ENCODE measurements around the gene TBC1D22A. TPM values are rescaled to one million over a fixed set of nuclear protein-coding genes. Genes with fewer than 3 reads are reported as not detected.

TBC1D22A gene
- total RNA-seq, 1 experiment from 2014 or later, result 27.6 TPM

DNA sequence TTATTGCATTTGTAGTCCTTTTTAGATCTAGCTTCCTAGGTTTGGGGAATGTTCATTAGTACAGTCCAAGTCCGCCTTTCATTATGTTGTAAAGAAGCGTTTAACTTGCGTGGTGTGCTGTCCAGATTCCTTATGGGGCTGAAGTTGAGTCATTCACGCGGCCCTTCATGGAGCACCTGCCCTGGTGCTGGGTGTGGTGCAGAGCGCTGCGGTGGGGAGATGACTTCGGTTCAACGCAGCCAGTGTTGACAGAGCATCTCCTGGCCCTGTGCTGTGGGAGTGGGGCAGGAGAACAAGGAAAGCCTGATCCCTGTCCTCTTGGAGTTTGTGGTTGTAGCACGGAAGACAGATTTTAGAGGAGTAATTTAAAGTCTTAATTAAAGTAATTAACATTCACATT lies 152.0 kb downstream of the TBC1D22A start:
- H3K27me3 Mint-ChIP-seq (ENCODE audit: unreplicated experiment), result no peaks in the 10 kb centered on the region
- no peak overlapping the region for H3K27ac Mint-ChIP-seq (ENCODE audit: unreplicated experiment)
- no TSS peak for BruUV-seq (replicated peaks)
- intact Hi-C loops (cut with micrococcal nuclease; ENCODE audit: unreplicated experiment), result no loop called here
- no peak overlapping the region for H3K4me3 Mint-ChIP-seq (ENCODE audit: low read depth, unreplicated experiment)
- TF ChIP-seq, protein P1, sequence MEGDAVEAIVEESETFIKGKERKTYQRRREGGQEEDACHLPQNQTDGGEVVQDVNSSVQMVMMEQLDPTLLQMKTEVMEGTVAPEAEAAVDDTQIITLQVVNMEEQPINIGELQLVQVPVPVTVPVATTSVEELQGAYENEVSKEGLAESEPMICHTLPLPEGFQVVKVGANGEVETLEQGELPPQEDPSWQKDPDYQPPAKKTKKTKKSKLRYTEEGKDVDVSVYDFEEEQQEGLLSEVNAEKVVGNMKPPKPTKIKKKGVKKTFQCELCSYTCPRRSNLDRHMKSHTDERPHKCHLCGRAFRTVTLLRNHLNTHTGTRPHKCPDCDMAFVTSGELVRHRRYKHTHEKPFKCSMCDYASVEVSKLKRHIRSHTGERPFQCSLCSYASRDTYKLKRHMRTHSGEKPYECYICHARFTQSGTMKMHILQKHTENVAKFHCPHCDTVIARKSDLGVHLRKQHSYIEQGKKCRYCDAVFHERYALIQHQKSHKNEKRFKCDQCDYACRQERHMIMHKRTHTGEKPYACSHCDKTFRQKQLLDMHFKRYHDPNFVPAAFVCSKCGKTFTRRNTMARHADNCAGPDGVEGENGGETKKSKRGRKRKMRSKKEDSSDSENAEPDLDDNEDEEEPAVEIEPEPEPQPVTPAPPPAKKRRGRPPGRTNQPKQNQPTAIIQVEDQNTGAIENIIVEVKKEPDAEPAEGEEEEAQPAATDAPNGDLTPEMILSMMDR (IDR thresholded peaks at IDR 0.05; ENCODE audit: unreplicated experiment), result no peak
- CTCF ChIA-PET, result no interaction called here
- no peaks in the 10 kb centered on the region for H3K9me3 Mint-ChIP-seq (ENCODE audit: low read depth, unreplicated experiment)
- no peak for DNase-seq
- peaks cover 4% of the 10 kb centered on the region for H3K36me3 Mint-ChIP-seq (ENCODE audit: insufficient read depth, unreplicated experiment)
- no peaks in the 10 kb centered on the region for H3K4me1 Mint-ChIP-seq (ENCODE audit: low read depth, unreplicated experiment)

DNA sequence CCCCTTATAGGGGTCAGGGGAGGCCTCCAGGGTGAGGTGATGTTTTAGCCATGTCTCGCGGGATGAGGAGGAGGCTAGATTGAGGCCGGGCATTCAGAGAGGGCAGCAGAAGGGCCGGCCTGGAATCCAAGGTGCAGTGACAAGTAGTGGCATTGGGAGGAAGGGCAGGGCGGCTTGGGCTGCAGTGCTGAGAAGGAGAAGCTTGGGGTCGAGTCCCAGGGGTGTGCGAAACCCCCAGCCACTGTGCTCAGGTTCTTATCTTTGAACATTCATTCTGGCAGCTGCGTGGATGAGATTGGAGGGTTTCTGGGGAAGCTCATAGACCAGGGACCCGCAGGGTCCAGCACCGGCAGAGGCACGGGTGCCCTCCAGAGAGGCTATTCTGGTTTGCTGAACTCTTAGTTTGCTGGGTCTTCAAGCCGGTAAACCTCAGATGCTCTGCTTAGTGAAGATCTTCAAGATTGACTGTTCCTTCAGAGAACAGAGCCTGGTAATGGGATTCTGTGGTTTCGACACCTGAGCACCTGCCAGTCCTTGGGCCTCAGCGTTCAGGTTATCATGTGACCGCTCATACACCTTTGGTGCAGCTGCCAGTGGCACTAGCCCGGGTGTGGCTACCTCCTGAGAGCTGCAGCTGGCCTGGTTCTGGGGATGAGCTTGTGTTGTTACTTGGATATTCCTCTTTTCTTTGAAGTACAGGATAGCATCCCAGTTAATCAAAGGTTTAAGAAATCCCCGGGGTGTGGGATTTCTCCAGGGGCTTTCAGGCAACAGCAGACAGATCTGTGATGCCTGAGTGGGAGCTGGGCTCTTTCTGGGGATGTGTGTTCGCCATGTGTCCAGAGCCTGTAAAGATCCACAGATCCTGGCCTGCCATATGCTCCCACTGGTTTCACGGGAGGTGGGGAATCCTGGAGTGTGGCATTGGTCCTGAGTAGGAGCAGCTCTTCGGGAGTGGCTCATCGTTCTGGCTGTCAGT lies 152.8 kb downstream of the TBC1D22A start:
- Mint-ChIP-seq H3K4me1 (ENCODE audit: low read depth, unreplicated experiment) (no peaks in the 10 kb centered on the region), H3K36me3 (ENCODE audit: insufficient read depth, unreplicated experiment) (peaks cover 4% of the 10 kb centered on the region), H3K4me3 (ENCODE audit: low read depth, unreplicated experiment) (no peak overlapping the region), H3K27me3 (ENCODE audit: unreplicated experiment) (no peaks in the 10 kb centered on the region), H3K27ac (ENCODE audit: unreplicated experiment) (no peak overlapping the region), H3K9me3 (ENCODE audit: low read depth, unreplicated experiment) (no peaks in the 10 kb centered on the region)
- TF ChIP-seq, protein P1 (IDR thresholded peaks at IDR 0.05; ENCODE audit: unreplicated experiment), result no peak
- no TSS peak for BruUV-seq (replicated peaks)
- no peak for DNase-seq
- intact Hi-C loops (cut with micrococcal nuclease; ENCODE audit: unreplicated experiment), result no loop called here
- CTCF ChIA-PET, result no interaction called here

DNA sequence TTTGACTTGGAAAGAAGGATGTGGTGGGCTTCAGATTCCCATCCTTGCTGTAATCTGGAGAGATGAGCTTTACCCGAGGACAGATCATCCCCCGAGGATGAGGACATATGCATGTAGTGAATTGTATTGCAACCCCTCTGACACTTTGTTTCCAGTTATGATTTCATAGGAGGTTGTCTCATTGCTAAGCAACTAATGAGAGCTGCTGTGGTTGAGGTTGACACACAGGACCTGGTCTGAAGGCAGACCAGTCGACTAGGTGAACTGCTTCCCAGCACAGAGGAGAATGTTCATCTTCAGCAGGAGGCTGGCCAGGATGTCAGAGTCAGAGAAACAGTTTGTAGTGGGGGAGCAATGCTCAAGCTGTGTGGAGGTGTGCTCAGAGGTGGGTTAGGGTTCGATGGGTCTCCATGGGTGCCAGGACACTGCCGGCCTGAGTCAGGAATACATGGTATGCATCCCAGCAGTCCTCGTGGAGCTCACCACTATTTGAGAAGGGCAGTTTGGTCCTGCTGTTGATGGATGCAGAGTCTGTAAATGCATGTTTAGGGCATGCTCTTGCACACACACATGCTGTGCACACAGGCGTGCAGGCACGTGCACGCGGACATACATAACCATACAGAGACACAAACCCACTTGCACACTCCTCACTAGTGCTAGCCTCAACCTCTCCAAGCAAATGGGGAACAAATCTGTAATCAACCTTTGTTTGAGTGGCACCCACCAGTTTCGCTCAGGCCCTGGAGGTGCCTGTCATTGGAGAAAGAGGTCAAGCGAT lies 153.7 kb downstream of the TBC1D22A start:
- CTCF ChIA-PET, result no interaction called here
- no TSS peak for BruUV-seq (replicated peaks)

More for the DNA sequence above, 153.7 kb downstream of the TBC1D22A start:
- no peaks in the 10 kb centered on the region for H3K36me3 Mint-ChIP-seq (ENCODE audit: insufficient read depth, unreplicated experiment)
- H3K4me1 Mint-ChIP-seq (ENCODE audit: low read depth, unreplicated experiment), result no peaks in the 10 kb centered on the region
- H3K27ac Mint-ChIP-seq (ENCODE audit: unreplicated experiment), result no peak overlapping the region
- TF ChIP-seq, protein P1 (IDR thresholded peaks at IDR 0.05; ENCODE audit: unreplicated experiment), result no peak
- H3K4me3 Mint-ChIP-seq (ENCODE audit: low read depth, unreplicated experiment), result no peak overlapping the region
- intact Hi-C loops (cut with micrococcal nuclease; ENCODE audit: unreplicated experiment), result no loop called here
- no peaks in the 10 kb centered on the region for H3K9me3 Mint-ChIP-seq (ENCODE audit: low read depth, unreplicated experiment)
- H3K27me3 Mint-ChIP-seq (ENCODE audit: unreplicated experiment), result no peaks in the 10 kb centered on the region
- DNase-seq, result no peak
